CD4-positive, alpha-beta T cell (primary cell): ENCODE results near the gene TP53BP2. TPM values are rescaled to one million over a fixed set of nuclear protein-coding genes. Genes with fewer than 3 reads are reported as not detected.
"Not testable (repeated sequence)": the region's sequence is repeated elsewhere in the genome, so short reads cannot be mapped to it uniquely, and the experiment has no call there.

Experiments used
- ATAC-seq: fragments of 200-7000 bp; cut with Tn5 transposase; one replicate; pipeline ENCODE4 v1.10.0; 2022; ENCODE audit warnings: mild to moderate bottlenecking; ENCODE audit not compliant: poor library complexity
- CTCF ChIA-PET: fragments of 350-600 bp; sonication (Branson Sonifier 250); formaldehyde crosslinking; loops from one replicate; lab custom pipeline; 2021; ENCODE audit warnings: antibody characterized with exemption, inconsistent platforms; lab: Charles Lee
- POLR2A ChIA-PET: fragments of 350-600 bp; sonication (Branson Sonifier 250); formaldehyde crosslinking; loops from one replicate; lab custom pipeline; 2021; ENCODE audit warnings: antibody characterized with exemption, inconsistent platforms; lab: Charles Lee
- DNase-seq, 14 experiments: peaks; one replicate each; pipeline ENCODE4 v3.0.0-alpha.2; 2013 to 2020; ENCODE audit warnings: mixed read lengths in 2 of 14
- H3K27ac ChIP-seq, 2 donors: one replicate each; pipeline versions ENCODE4 v1.5.1 to v1.7.0; 2013; ENCODE audit warnings: low read length in 2 of 2, low read depth in 1 of 2, mild to moderate bottlenecking in 1 of 2
- H3K27me3 ChIP-seq, 2 experiments: 1 replicate in 1 of 2; 2 replicates in 1 of 2; pipeline versions ENCODE4 v1.6.1 to v1.7.0; 2013; ENCODE audit warnings: low read length in 2 of 2, control low read depth in 1 of 2, mild to moderate bottlenecking in 1 of 2, moderate library complexity in 1 of 2; ENCODE audit not compliant: insufficient read depth in 2 of 2, control insufficient read depth in 1 of 2
- H3K36me3 ChIP-seq: one replicate; pipeline ENCODE4 v1.6.1; 2013; ENCODE audit warnings: low read length, control low read depth; ENCODE audit not compliant: insufficient read depth
- H3K4me1 ChIP-seq: one replicate; pipeline ENCODE4 v1.6.1; 2013; ENCODE audit warnings: low read length, control low read depth; ENCODE audit not compliant: insufficient read depth
- H3K4me3 ChIP-seq: one replicate; pipeline ENCODE4 v1.5.1; 2013; ENCODE audit warnings: mild to moderate bottlenecking, low read length, moderate library complexity
- H3K9me3 ChIP-seq, 2 experiments: 1 replicate in 1 of 2; 2 replicates in 1 of 2; pipeline versions ENCODE4 v1.6.1 to v1.7.0; 2013; ENCODE audit warnings: low read length in 2 of 2, mild to moderate bottlenecking in 2 of 2, control low read depth in 1 of 2, moderate library complexity in 1 of 2; ENCODE audit not compliant: control insufficient read depth in 1 of 2, insufficient read depth in 1 of 2
- H3K27ac Mint-ChIP-seq: one replicate; pipeline ENCODE4 v1.8.0; 2020; ENCODE audit warnings: mixed read lengths
- H3K27me3 Mint-ChIP-seq: one replicate; pipeline ENCODE4 v1.8.0; 2021; ENCODE audit warnings: mixed read lengths
- H3K36me3 Mint-ChIP-seq: one replicate; pipeline ENCODE4 v1.8.0; 2021; ENCODE audit warnings: low read depth, mixed read lengths
- H3K4me1 Mint-ChIP-seq: one replicate; pipeline ENCODE4 v1.8.0; 2021; ENCODE audit warnings: low read depth, mixed read lengths
- H3K4me3 Mint-ChIP-seq: one replicate; pipeline ENCODE4 v1.8.0; 2020; ENCODE audit warnings: mild to moderate bottlenecking, mixed read lengths
- H3K9me3 Mint-ChIP-seq: one replicate; pipeline ENCODE4 v1.8.0; 2020; ENCODE audit warnings: mixed read lengths
- intact Hi-C, 2 experiments: fragments of 100-400 bp; cut with DNase I in 1 of 2; cut with micrococcal nuclease in 1 of 2; formaldehyde crosslinking; loops; one replicate each; pipeline versions ENCODE4 v1.15.1 to v1.9.0; 2023 to 2025; cut with DNase I, micrococcal nuclease
- total RNA-seq, 174 experiments: library from RNA in 2 of 174; stranded (reverse) in 2 of 174; gene quantifications; one replicate each; pipeline ENCODE4 v1.2.3 and lab custom pipeline; 2021 to 2026
- TF ChIP-seq, protein P1 (sequence below): fragments of 200-600 bp; IDR thresholded peaks from one replicate; pipeline ENCODE4 v1.8.0; 2022; ENCODE audit warnings: antibody characterized with exemption, mild to moderate bottlenecking

TP53BP2 gene
- total RNA-seq, 2 experiments from 2014 or later: 104 to 119 TPM

DNA sequence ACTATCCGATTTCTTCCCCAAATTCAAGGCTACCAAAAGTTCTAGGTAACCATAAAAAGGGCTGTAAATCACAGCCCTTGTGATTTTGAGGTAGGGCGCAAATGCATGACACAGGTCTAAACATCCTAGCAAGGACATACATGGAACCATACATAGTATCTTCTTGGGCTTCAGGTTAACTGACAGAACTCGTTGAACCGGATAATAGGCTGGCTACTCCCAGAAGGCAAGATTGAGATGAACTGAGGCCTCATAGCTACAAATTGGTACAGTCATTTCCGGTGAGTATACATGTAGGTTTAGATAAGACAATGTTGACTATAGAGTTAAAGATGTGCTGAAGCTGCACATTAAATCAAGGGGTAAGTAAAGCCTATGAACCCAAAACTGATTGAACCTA, 27.3 kb upstream of the TP53BP2 start:
- Mint-ChIP-seq H3K27me3 (peaks cover 42% of the 10 kb centered on the region), H3K4me1 (no peaks in the 10 kb centered on the region), H3K9me3 (no peaks in the 10 kb centered on the region), H3K27ac (no peak overlapping the region), H3K4me3 (no peak overlapping the region), H3K36me3 (no peaks in the 10 kb centered on the region)
- peaks cover 4% of the 10 kb centered on the region in 2 experiments for H3K9me3 ChIP-seq
- H3K4me3 ChIP-seq: no peak overlapping the region
- CTCF ChIA-PET: no interaction called here
- no peak overlapping the region for H3K27ac ChIP-seq
- DNase-seq (no peak), ATAC-seq (no peak)
- H3K36me3 ChIP-seq: no peaks in the 10 kb centered on the region
- peaks cover 0 to 4% of the 10 kb centered on the region in 2 experiments for H3K27me3 ChIP-seq
- intact Hi-C loops: no loop called here
- TF ChIP-seq, protein P1, sequence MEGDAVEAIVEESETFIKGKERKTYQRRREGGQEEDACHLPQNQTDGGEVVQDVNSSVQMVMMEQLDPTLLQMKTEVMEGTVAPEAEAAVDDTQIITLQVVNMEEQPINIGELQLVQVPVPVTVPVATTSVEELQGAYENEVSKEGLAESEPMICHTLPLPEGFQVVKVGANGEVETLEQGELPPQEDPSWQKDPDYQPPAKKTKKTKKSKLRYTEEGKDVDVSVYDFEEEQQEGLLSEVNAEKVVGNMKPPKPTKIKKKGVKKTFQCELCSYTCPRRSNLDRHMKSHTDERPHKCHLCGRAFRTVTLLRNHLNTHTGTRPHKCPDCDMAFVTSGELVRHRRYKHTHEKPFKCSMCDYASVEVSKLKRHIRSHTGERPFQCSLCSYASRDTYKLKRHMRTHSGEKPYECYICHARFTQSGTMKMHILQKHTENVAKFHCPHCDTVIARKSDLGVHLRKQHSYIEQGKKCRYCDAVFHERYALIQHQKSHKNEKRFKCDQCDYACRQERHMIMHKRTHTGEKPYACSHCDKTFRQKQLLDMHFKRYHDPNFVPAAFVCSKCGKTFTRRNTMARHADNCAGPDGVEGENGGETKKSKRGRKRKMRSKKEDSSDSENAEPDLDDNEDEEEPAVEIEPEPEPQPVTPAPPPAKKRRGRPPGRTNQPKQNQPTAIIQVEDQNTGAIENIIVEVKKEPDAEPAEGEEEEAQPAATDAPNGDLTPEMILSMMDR: no peak
- POLR2A ChIA-PET: no interaction called here
- H3K4me1 ChIP-seq: no peaks in the 10 kb centered on the region

DNA sequence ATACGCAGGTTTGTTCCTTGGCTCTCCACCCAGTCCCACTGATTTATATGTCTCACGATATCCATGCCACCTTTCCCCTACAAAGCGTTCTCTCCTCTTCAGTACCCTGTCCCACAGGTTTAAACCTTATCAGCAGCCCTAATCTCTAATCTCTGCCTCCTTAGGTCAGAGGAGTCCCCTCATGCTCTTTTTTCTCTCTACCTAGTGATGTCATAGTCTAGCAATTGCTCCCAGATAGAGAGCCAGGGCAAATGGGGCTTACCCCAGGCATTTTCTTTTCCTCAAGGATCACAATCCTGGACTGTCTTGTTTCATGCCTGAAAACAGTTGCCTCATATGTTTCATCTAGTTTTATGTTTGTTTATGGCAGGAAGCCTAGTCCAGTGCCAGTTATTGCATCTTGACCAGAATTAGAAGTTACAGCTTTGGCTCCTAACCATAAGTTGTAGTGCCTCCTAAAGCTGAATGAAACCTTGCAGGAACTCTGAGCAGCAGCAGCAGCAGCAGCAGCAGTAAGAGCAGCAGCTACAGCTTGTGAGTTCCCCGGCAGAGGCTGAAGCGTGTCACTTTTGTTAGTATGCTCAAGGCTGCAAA, 26.7 kb upstream of the TP53BP2 start:
- H3K27ac Mint-ChIP-seq: no peak overlapping the region
- DNase-seq (no peak), ATAC-seq (no peak)
- peaks cover 42% of the 10 kb centered on the region for H3K27me3 Mint-ChIP-seq
- no peaks in the 10 kb centered on the region for H3K36me3 Mint-ChIP-seq
- ChIA-PET CTCF (no interaction called here), POLR2A (no interaction called here)
- intact Hi-C loops: no loop called here
- peaks cover 4% of the 10 kb centered on the region in 2 experiments for H3K9me3 ChIP-seq
- H3K27ac ChIP-seq: no peak overlapping the region
- H3K27me3 ChIP-seq: peaks cover 0 to 4% of the 10 kb centered on the region in 2 experiments
- no peaks in the 10 kb centered on the region for H3K4me1 Mint-ChIP-seq
- H3K36me3 ChIP-seq: no peaks in the 10 kb centered on the region
- TF ChIP-seq, protein P1: no peak
- no peak overlapping the region for H3K4me3 Mint-ChIP-seq
- no peak overlapping the region for H3K4me3 ChIP-seq
- H3K4me1 ChIP-seq: no peaks in the 10 kb centered on the region
- no peaks in the 10 kb centered on the region for H3K9me3 Mint-ChIP-seq

DNA sequence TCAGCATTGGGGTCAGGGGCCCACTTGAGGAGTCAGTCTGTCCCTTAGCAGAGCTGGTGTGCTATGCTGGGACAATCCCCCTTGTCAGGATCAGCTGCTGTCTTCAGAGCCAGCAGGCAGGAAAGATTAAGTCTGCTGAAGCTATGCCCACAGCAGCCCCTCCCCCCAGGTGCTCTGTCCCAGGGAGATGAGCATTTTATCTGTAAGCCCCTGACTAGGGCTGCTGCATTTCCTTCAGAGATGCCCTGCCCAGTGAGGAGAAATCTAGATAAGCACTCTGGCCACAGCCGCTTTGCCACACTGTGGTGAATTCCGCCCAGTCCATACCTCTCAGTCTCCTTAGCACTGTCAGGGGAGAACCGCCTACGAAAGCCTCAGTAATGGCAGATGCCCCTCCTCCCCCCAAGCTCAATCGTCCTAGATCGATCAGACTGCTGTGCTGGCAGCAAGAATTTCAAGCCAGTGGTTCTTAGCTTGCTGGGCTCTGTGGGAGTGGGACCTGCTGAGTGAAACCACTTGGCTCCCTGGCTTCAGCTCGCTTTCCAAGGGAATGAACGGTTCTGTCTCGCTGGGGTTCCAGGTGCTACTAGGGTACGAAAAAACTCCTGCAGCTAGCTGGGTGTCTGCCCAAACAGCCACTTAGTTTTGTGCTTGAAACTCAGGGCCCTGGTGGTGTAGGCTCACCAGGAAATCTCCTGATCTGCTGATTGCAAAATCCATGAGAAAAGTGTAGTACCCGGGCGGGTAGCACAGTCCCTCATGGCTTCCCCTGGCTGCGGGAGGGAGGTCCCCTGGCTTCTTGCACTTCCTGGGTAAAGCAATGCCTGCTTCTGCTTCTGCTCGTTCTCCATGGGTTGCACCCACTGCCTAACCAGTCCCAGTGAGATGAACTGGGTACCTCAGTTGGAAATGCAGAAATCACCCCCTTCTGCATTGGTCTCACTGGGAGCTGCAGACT, 25.1 kb upstream of the TP53BP2 start:
- CTCF ChIA-PET: no interaction called here
- POLR2A ChIA-PET: no interaction called here
- no peak overlapping the region for H3K27ac Mint-ChIP-seq

DNA sequence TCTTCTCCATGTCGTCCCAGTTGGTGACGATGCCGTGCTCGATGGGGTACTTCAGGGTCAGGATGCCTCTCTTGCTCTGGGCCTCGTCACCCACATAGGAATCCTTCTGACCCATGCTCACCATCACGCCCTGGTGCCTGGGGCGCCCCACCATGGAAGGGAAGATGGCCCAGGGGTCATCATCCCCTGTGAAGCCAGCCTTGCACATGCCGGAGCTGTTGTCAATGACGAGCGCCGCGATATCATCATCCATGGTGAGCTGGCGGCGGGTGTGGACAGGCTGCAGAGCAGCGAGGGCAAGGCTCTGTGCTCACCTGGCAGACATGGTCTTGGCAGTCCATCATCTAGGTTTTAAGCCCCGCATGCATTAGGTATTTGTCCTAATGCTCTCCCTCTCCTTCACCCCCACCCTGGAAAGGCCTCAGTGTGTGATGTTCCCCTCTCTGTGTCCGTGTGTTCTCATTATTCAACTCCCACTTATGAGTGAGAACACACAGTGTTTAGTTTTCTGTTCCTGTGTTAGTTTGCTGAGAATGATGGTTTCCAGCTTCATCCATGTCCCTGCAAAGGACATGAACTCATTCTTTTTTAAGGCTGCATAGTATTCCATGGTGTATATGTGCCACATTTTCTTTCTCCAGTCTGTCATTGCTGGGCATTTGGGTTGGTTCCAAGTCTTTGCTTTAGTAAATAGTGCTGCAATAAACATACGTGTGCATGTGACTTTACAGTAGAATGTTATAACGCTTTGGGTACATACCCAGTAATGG, 19.0 kb upstream of the TP53BP2 start:
- H3K27ac Mint-ChIP-seq: not testable (repeated sequence)

More for the DNA sequence above, 25.1 kb upstream of the TP53BP2 start:
- ATAC-seq: no peak
- H3K4me1 ChIP-seq: no peaks in the 10 kb centered on the region
- no peaks in the 10 kb centered on the region for H3K36me3 Mint-ChIP-seq
- peak in 2 of 14 experiments; percentile 32 to 34 for DNase-seq
- intact Hi-C loops: no loop called here
- no peaks in the 10 kb centered on the region for H3K9me3 Mint-ChIP-seq
- H3K27ac ChIP-seq: no peak overlapping the region
- H3K4me1 Mint-ChIP-seq: no peaks in the 10 kb centered on the region
- H3K9me3 ChIP-seq: peaks cover 3 to 4% of the 10 kb centered on the region in 2 experiments
- H3K4me3 Mint-ChIP-seq: peak overlapping the region; percentile 58
- H3K27me3 ChIP-seq: peaks cover 0 to 4% of the 10 kb centered on the region in 2 experiments
- TF ChIP-seq, protein P1: no peak
- peaks cover 42% of the 10 kb centered on the region for H3K27me3 Mint-ChIP-seq
- H3K36me3 ChIP-seq: no peaks in the 10 kb centered on the region
- H3K4me3 ChIP-seq: peak overlapping the region; percentile 37

More for the DNA sequence above, 19.0 kb upstream of the TP53BP2 start:
- H3K4me1 Mint-ChIP-seq, H3K36me3 ChIP-seq, H3K9me3 Mint-ChIP-seq, POLR2A ChIA-PET, H3K4me3 ChIP-seq, H3K27ac ChIP-seq, ATAC-seq, H3K4me3 Mint-ChIP-seq, H3K27me3 ChIP-seq, H3K36me3 Mint-ChIP-seq, H3K9me3 ChIP-seq, intact Hi-C loops, H3K4me1 ChIP-seq, DNase-seq, CTCF ChIA-PET: not testable (repeated sequence)
- H3K27me3 Mint-ChIP-seq: peaks cover 11% of the 10 kb centered on the region
